SK-N-SH (cell line): Measurements from ENCODE around the gene UCHL3.

Experiments used
- CTCF ChIP-seq: fragments of 200-600 bp; sonication (generic); IDR thresholded peaks from 2 replicates; pipeline ENCODE4 v1.6.1; 2017; ENCODE audit warnings: antibody characterized with exemption, mild to moderate bottlenecking, moderate library complexity
- EP300 ChIP-seq, 2 experiments: IDR thresholded peaks; 2 replicates each; pipeline versions ENCODE4 v1.4.0 to v1.6.1; 2012; ENCODE audit warnings: borderline replicate concordance in 1 of 2, low read depth in 1 of 2, low read length in 1 of 2
- GABPA ChIP-seq: IDR thresholded peaks from 2 replicates; pipeline ENCODE4 v1.4.0; 2012; ENCODE audit warnings: low read depth, mild to moderate bottlenecking
- POLR2AphosphoS5 ChIP-seq: IDR thresholded peaks from 2 replicates; pipeline ENCODE4 v1.6.1; 2012; ENCODE audit warnings: low read depth, low read length
- RAD21 ChIP-seq: IDR thresholded peaks from 2 replicates; pipeline ENCODE4 v1.6.1; 2012; ENCODE audit warnings: mild to moderate bottlenecking, low read length
- RFX5 ChIP-seq: IDR thresholded peaks from 2 replicates; pipeline ENCODE4 v1.6.1; 2012; ENCODE audit warnings: mild to moderate bottlenecking, improper control_type of control experiment, low read length
- SMC3 ChIP-seq: IDR thresholded peaks from 2 replicates; pipeline ENCODE4 v1.6.1; 2012; ENCODE audit warnings: low read depth, low read length, improper control_type of control experiment
- TAF1 ChIP-seq: IDR thresholded peaks from 2 replicates; pipeline ENCODE4 v1.6.1; 2012; ENCODE audit warnings: low read depth, mild to moderate bottlenecking, low read length, moderate library complexity, borderline replicate concordance
- USF2 ChIP-seq: fragments of 150-350 bp; IDR thresholded peaks from 2 replicates; pipeline ENCODE4 v1.6.1; 2017; ENCODE audit warnings: antibody characterized with exemption, low read length, low read depth, borderline replicate concordance
- YY1 ChIP-seq: IDR thresholded peaks from 2 replicates; pipeline ENCODE4 v1.4.0; 2012; ENCODE audit warnings: low read depth, mild to moderate bottlenecking
- TF ChIP-seq, protein P1 (sequence below): IDR thresholded peaks from 2 replicates; pipeline ENCODE4 v1.4.0; 2012; ENCODE audit warnings: low read depth, borderline replicate concordance
- TF ChIP-seq, protein P2 (sequence below): IDR thresholded peaks from 2 replicates; pipeline ENCODE4 v1.4.0; 2012; ENCODE audit warnings: low read depth
- TF ChIP-seq, protein P3 (sequence below): IDR thresholded peaks from 2 replicates; pipeline ENCODE4 v1.6.1; 2012; ENCODE audit warnings: mild to moderate bottlenecking, low read depth, low read length, moderate library complexity

DNA sequence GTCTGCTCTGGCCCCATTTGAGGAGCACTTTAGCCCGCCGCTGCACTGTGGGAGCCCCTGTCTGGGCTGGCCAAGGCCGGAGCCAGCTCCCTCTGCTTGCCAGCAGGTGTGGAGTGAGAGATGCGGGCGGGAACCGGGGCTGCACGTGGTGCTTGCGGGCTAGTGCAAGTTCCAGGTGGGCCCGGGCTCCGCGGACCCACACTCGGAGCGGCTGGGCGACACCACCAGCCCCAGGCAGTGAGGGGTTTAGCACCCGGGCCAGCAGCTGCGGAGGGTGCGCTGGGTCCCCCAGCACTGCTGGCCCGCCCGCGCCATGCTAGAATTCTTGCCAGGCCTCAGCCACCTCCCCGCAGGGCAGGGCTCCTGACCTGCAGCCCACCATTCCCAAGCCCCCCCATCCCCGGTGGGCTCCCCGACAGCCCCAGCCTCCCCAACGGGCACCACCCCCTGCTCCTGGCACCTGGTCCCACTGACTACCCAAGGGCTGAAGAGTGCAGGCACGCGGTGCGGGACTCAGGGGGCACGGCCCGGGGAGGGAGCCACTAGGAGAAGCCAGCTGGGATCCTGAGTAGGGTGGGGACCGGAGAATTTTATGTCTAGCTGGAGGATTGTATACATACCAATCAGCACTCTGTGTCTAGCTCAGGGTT is 31.0 kb upstream of the UCHL3 start:
- no peak for TF ChIP-seq RFX5
- no peak for TF ChIP-seq RAD21
- no peak for TF ChIP-seq CTCF
- no peak for TF ChIP-seq EP300 (IDR thresholded peaks at IDR 0.05; ENCODE audit: borderline replicate concordance in 1 of 2, low read depth in 1 of 2, low read length in 1 of 2)
- TF ChIP-seq, protein P1, sequence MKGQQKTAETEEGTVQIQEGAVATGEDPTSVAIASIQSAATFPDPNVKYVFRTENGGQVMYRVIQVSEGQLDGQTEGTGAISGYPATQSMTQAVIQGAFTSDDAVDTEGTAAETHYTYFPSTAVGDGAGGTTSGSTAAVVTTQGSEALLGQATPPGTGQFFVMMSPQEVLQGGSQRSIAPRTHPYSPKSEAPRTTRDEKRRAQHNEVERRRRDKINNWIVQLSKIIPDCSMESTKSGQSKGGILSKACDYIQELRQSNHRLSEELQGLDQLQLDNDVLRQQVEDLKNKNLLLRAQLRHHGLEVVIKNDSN: no peak
- TF ChIP-seq, protein P2, sequence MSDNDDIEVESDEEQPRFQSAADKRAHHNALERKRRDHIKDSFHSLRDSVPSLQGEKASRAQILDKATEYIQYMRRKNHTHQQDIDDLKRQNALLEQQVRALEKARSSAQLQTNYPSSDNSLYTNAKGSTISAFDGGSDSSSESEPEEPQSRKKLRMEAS: no peak
- no peak for TF ChIP-seq YY1
- TF ChIP-seq SMC3: no peak
- TF ChIP-seq TAF1: no peak
- no peak for TF ChIP-seq POLR2AphosphoS5
- no peak for TF ChIP-seq GABPA
- TF ChIP-seq, protein P3, sequence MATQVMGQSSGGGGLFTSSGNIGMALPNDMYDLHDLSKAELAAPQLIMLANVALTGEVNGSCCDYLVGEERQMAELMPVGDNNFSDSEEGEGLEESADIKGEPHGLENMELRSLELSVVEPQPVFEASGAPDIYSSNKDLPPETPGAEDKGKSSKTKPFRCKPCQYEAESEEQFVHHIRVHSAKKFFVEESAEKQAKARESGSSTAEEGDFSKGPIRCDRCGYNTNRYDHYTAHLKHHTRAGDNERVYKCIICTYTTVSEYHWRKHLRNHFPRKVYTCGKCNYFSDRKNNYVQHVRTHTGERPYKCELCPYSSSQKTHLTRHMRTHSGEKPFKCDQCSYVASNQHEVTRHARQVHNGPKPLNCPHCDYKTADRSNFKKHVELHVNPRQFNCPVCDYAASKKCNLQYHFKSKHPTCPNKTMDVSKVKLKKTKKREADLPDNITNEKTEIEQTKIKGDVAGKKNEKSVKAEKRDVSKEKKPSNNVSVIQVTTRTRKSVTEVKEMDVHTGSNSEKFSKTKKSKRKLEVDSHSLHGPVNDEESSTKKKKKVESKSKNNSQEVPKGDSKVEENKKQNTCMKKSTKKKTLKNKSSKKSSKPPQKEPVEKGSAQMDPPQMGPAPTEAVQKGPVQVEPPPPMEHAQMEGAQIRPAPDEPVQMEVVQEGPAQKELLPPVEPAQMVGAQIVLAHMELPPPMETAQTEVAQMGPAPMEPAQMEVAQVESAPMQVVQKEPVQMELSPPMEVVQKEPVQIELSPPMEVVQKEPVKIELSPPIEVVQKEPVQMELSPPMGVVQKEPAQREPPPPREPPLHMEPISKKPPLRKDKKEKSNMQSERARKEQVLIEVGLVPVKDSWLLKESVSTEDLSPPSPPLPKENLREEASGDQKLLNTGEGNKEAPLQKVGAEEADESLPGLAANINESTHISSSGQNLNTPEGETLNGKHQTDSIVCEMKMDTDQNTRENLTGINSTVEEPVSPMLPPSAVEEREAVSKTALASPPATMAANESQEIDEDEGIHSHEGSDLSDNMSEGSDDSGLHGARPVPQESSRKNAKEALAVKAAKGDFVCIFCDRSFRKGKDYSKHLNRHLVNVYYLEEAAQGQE: no peak
- no peak for TF ChIP-seq USF2
